ENCODE data around the gene DOCK4.

DNA sequence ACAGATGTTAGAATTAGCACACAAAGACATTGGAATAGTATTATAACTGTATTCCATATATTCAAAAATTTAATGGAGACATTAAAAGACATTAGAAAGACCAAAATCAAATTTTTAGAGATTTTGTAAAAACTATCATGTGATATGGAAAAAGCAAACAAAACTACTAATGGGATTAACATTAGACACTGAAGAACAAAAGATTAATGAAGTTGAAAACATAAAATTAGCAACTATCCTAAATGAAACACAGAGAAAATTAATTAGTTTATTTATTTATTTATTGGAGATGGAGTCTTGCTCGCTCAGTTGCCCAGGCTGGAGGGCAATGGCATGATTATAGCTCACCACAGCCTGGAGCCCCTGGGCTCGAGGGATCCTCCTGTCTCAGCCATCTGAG, 158.8 kb downstream of the DOCK4 start:
- TF ChIP-seq CTCF (IDR thresholded peaks at IDR 0.05), result no peak
- TF ChIP-seq EP300 (IDR thresholded peaks at IDR 0.05), result no peak
- TF ChIP-seq POLR2A (IDR thresholded peaks at IDR 0.05), result no peak
